SH-SY5Y (cell line): ENCODE results near the gene MYBPH.

Source experiments
- GATA2 ChIP-seq: IDR thresholded peaks from 2 replicates; pipeline ENCODE4 v1.6.1; 2011; ENCODE audit warnings: mild to moderate bottlenecking, low read depth, low read length
- GATA3 ChIP-seq: IDR thresholded peaks from 2 replicates; pipeline ENCODE4 v1.6.1; 2011; ENCODE audit warnings: low read depth, mild to moderate bottlenecking, low read length, moderate library complexity

- no peak for TF ChIP-seq GATA2
- TF ChIP-seq GATA3 = no peak
Measured at GRCh38 chr1:203168256-203168786, 7.3 kb downstream of the MYBPH start.
